ENCODE data around the gene STARD3NL.
"Not testable (repeated sequence)": the region's sequence is repeated elsewhere in the genome, so short reads cannot be mapped to it uniquely, and the experiment has no call there.

The STARD3NL gene

DNA sequence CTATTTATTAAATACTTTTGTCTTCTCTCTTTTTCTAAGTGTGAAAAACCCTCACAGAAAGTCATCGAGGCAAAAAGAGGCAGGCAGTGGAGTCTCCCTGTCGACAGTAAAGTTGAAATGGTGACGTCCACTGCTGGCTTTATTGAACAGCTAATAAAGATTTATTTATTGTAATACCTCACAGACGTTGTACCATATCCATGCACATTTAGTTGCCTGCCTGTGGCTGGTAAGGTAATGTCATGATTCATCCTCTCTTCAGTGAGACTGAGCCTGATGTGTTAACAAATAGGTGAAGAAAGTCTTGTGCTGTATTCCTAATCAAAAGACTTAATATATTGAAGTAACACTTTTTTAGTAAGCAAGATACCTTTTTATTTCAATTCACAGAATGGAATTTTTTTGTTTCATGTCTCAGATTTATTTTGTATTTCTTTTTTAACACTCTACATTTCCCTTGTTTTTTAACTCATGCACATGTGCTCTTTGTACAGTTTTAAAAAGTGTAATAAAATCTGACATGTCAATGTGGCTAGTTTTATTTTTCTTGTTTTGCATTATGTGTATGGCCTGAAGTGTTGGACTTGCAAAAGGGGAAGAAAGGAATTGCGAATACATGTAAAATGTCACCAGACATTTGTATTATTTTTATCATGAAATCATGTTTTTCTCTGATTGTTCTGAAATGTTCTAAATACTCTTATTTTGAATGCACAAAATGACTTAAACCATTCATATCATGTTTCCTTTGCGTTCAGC lies 52.0 kb downstream of the STARD3NL start:
- H4K20me1 ChIP-seq (ENCODE audit: insufficient read depth), result no peaks in the 10 kb centered on the region
- H3K9ac ChIP-seq, result no peak overlapping the region
- no peaks in the 10 kb centered on the region for H3K36me3 ChIP-seq (ENCODE audit: insufficient read depth)
- H3K4me2 ChIP-seq, result no peak overlapping the region
- H2AFZ ChIP-seq (ENCODE audit: low read depth), result no peak overlapping the region
- H3K79me2 ChIP-seq (ENCODE audit: insufficient read depth, low read depth), result no peaks in the 10 kb centered on the region
- H3K4me3 ChIP-seq (IDR thresholded peaks at IDR 0.05; ENCODE audit: insufficient read depth, low read depth, low read length), result no peak overlapping the region
- H3K4me1 ChIP-seq (ENCODE audit: low read depth, poor library complexity, severe bottlenecking), result no peaks in the 10 kb centered on the region
- no peaks in the 10 kb centered on the region for H3K27me3 ChIP-seq (ENCODE audit: insufficient read depth, low read depth)
- H3K27ac ChIP-seq, result no peak overlapping the region
- no peak for TF ChIP-seq CTCF (conservative IDR thresholded peaks at IDR 0.05; ENCODE audit: low read depth, low read length)

GRCh38 chr7:38232502-38233366 lies 54.7 kb downstream of the STARD3NL start:
- Histone ChIP-seq H2AFZ (ENCODE audit: low read depth) (no peak overlapping the region), H3K79me2 (ENCODE audit: insufficient read depth, low read depth) (no peaks in the 10 kb centered on the region), H3K36me3 (ENCODE audit: insufficient read depth) (no peaks in the 10 kb centered on the region), H4K20me1 (ENCODE audit: insufficient read depth) (no peaks in the 10 kb centered on the region), H3K4me3 (IDR thresholded peaks at IDR 0.05; ENCODE audit: insufficient read depth, low read depth, low read length) (no peak overlapping the region), H3K4me1 (ENCODE audit: low read depth, poor library complexity, severe bottlenecking) (no peaks in the 10 kb centered on the region), H3K27ac (no peak overlapping the region), H3K27me3 (ENCODE audit: insufficient read depth, low read depth) (no peaks in the 10 kb centered on the region), H3K4me2 (no peak overlapping the region), H3K9ac (no peak overlapping the region)
- no peak for TF ChIP-seq CTCF (conservative IDR thresholded peaks at IDR 0.05; ENCODE audit: low read depth, low read length)

GRCh38 chr7:38234759-38235158 lies 56.7 kb downstream of the STARD3NL start:
- H3K9ac ChIP-seq; H3K4me3 ChIP-seq (IDR thresholded peaks at IDR 0.05; ENCODE audit: insufficient read depth, low read depth, low read length); H4K20me1 ChIP-seq (ENCODE audit: insufficient read depth); H3K36me3 ChIP-seq (ENCODE audit: insufficient read depth); H3K27me3 ChIP-seq (ENCODE audit: insufficient read depth, low read depth); H3K27ac ChIP-seq; H3K79me2 ChIP-seq (ENCODE audit: insufficient read depth, low read depth); H3K4me1 ChIP-seq (ENCODE audit: low read depth, poor library complexity, severe bottlenecking); H3K4me2 ChIP-seq; H2AFZ ChIP-seq (ENCODE audit: low read depth): not testable (repeated sequence)

DNA sequence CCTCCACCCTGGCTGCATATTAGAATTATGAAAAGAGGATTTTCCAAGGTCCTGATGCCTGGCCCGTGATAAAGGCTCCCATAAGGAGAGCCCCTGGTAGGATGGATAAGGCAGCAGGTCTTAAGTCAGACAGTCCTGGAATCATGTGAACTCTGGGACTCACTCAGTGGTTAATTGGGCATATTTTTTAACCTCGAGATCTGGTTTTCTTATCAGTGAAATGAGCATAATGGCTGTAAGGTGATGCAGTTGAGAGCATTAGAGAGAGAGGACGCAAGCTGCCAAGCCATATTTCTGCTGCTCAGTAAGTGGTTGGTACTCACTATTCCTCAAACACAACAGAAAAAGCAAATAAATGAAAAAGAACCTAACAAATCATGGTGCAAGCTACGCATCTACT lies 57.6 kb downstream of the STARD3NL start:
- Histone ChIP-seq H3K79me2 (ENCODE audit: insufficient read depth, low read depth) (no peaks in the 10 kb centered on the region), H3K4me3 (IDR thresholded peaks at IDR 0.05; ENCODE audit: insufficient read depth, low read depth, low read length) (no peak overlapping the region), H2AFZ (ENCODE audit: low read depth) (no peak overlapping the region), H3K27me3 (ENCODE audit: insufficient read depth, low read depth) (no peaks in the 10 kb centered on the region), H3K4me2 (no peak overlapping the region), H3K4me1 (ENCODE audit: low read depth, poor library complexity, severe bottlenecking) (no peaks in the 10 kb centered on the region), H3K27ac (no peak overlapping the region), H3K9ac (no peak overlapping the region), H4K20me1 (ENCODE audit: insufficient read depth) (no peaks in the 10 kb centered on the region), H3K36me3 (ENCODE audit: insufficient read depth) (no peaks in the 10 kb centered on the region)
- no peak for TF ChIP-seq CTCF (conservative IDR thresholded peaks at IDR 0.05; ENCODE audit: low read depth, low read length)

DNA sequence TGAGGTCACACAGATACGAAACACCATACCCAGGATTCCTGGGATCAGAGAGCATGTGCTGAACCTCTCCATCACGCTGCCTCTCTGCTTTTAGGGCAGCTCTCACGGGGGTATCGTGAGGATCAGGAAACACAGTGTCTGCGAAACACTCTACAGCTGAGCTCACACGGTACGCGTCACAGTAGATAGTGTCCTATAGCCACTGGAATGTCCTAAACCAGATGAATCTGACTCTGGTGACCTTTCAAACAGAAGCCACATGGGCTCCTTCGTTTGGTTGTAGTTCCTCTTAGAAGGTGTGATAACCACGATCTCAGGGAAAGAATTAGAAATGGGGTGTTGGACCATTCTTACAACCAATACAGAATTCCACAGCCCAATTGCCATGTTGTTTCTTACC lies 61.1 kb downstream of the STARD3NL start:
- H3K4me3 ChIP-seq (IDR thresholded peaks at IDR 0.05; ENCODE audit: insufficient read depth, low read depth, low read length); H4K20me1 ChIP-seq (ENCODE audit: insufficient read depth); H3K27ac ChIP-seq; H3K9ac ChIP-seq; H2AFZ ChIP-seq (ENCODE audit: low read depth); H3K36me3 ChIP-seq (ENCODE audit: insufficient read depth); H3K27me3 ChIP-seq (ENCODE audit: insufficient read depth, low read depth); H3K4me2 ChIP-seq; H3K4me1 ChIP-seq (ENCODE audit: low read depth, poor library complexity, severe bottlenecking); H3K79me2 ChIP-seq (ENCODE audit: insufficient read depth, low read depth): not testable (repeated sequence)

Data from KMS-11 (cell line).